ENCODE results near the gene PTGIS. TPM values are rescaled to one million over a fixed set of nuclear protein-coding genes. Genes with fewer than 3 reads are reported as not detected.

Gene PTGIS
- polyA plus RNA-seq, 3 donors: not detected

DNA sequence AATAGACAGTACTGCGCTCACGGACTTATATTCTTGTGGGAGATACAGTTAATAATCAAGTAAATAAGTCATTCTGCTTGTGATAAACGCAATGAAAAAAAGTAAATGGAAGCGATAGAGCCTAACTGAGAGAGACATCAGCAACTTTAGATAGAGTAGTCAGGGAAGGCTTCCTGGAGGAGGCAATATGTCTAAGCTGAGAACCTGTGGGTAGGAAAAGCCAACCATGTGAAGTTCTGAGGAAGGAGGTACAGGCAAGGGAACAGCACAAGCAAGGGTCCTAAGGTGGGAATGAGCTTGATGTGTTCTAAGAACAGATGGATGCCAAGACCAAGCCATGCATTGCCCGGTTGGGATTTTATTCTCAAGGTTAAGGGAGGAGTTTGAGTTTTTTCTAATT, 78.2 kb downstream of the PTGIS start:
- Histone ChIP-seq H3K4me2 (replicated peaks; ENCODE audit: extremely low read depth, low read length, poor library complexity, severe bottlenecking) (no peak overlapping the region), H3K27me3 (ENCODE audit: control insufficient read depth in 2 of 2, insufficient read depth in 2 of 2, low read length in 2 of 2) (peaks cover 31 to 49% of the 10 kb centered on the region in 2 donors), H3K4me3 (replicated peaks in 1 of 3; ENCODE audit: low read depth in 2 of 3, low read length in 3 of 3) (no peak overlapping the region), H3K9me3 (replicated peaks in 1 of 2; ENCODE audit: control insufficient read depth in 1 of 2, insufficient read depth in 1 of 2, low read length in 2 of 2) (no peaks in the 10 kb centered on the region), H3K4me1 (ENCODE audit: control insufficient read depth in 1 of 2, insufficient read depth in 2 of 2, low read length in 2 of 2) (no peaks in the 10 kb centered on the region), H3K36me3 (replicated peaks in 1 of 2; ENCODE audit: control insufficient read depth in 1 of 2, insufficient read depth in 2 of 2, low read length in 2 of 2) (no peaks in the 10 kb centered on the region), H3K9ac (ENCODE audit: insufficient read depth, low read length, poor library complexity, severe bottlenecking) (no peak overlapping the region), H3K79me2 (ENCODE audit: insufficient read depth, low read length) (no peaks in the 10 kb centered on the region), H2AFZ (ENCODE audit: insufficient read depth, low read depth, low read length, poor library complexity, severe bottlenecking) (no peak overlapping the region), H3K27ac (ENCODE audit: low read depth in 1 of 2, low read length in 2 of 2) (no peak overlapping the region), H4K20me1 (ENCODE audit: insufficient read depth, low read length) (no peaks in the 10 kb centered on the region)
- no peak overlapping the region for H3K27ac Mint-ChIP-seq
- DNase-seq: no peak
- H3K4me1 Mint-ChIP-seq: no peaks in the 10 kb centered on the region
- intact Hi-C loops (cut with micrococcal nuclease): no loop called here
- WGBS (ENCODE audit: insufficient coverage): 90% methylated on average over 3 of the region's 5 CpGs
- H3K4me3 Mint-ChIP-seq: no peak overlapping the region
- H3K36me3 Mint-ChIP-seq: no peaks in the 10 kb centered on the region
- TF ChIP-seq, protein P1, sequence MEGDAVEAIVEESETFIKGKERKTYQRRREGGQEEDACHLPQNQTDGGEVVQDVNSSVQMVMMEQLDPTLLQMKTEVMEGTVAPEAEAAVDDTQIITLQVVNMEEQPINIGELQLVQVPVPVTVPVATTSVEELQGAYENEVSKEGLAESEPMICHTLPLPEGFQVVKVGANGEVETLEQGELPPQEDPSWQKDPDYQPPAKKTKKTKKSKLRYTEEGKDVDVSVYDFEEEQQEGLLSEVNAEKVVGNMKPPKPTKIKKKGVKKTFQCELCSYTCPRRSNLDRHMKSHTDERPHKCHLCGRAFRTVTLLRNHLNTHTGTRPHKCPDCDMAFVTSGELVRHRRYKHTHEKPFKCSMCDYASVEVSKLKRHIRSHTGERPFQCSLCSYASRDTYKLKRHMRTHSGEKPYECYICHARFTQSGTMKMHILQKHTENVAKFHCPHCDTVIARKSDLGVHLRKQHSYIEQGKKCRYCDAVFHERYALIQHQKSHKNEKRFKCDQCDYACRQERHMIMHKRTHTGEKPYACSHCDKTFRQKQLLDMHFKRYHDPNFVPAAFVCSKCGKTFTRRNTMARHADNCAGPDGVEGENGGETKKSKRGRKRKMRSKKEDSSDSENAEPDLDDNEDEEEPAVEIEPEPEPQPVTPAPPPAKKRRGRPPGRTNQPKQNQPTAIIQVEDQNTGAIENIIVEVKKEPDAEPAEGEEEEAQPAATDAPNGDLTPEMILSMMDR (IDR thresholded peaks at IDR 0.05): no peak
- H3K9me3 Mint-ChIP-seq: peaks cover 0 to 9% (median 0%) of the 10 kb centered on the region in 7 donors
- H3K27me3 Mint-ChIP-seq (ENCODE audit: low read depth in 3 of 3): peaks cover 30 to 43% (median 40%) of the 10 kb centered on the region in 3 donors

DNA sequence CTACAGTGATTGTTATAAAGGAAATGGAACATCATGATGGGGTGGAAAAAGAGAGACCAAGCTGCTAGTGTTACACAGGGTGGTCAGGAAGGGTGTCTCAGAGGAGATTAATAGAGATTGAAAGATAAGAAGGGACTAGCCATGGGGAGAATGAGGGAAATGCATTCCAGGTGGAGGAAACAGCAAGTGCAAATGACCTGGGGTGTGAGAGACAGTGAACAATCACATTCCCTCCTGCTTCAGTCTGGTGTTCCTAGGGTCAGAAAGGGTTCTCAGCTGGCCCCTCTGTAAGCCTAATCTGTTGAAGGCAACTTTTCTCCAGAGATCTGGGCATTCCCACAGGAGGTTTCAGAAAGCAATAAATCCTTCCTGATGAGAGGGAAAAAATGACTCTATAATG, 81.9 kb downstream of the PTGIS start:
- Histone ChIP-seq H3K36me3 (replicated peaks in 1 of 2; ENCODE audit: control insufficient read depth in 1 of 2, insufficient read depth in 2 of 2, low read length in 2 of 2) (no peaks in the 10 kb centered on the region), H3K27ac (ENCODE audit: low read depth in 1 of 2, low read length in 2 of 2) (no peak overlapping the region), H3K27me3 (ENCODE audit: control insufficient read depth in 2 of 2, insufficient read depth in 2 of 2, low read length in 2 of 2) (peaks cover 59 to 62% of the 10 kb centered on the region in 2 donors), H2AFZ (ENCODE audit: insufficient read depth, low read depth, low read length, poor library complexity, severe bottlenecking) (no peak overlapping the region), H4K20me1 (ENCODE audit: insufficient read depth, low read length) (no peaks in the 10 kb centered on the region), H3K4me1 (ENCODE audit: control insufficient read depth in 1 of 2, insufficient read depth in 2 of 2, low read length in 2 of 2) (no peaks in the 10 kb centered on the region), H3K9me3 (replicated peaks in 1 of 2; ENCODE audit: control insufficient read depth in 1 of 2, insufficient read depth in 1 of 2, low read length in 2 of 2) (no peaks in the 10 kb centered on the region), H3K4me3 (replicated peaks in 1 of 3; ENCODE audit: low read depth in 2 of 3, low read length in 3 of 3) (no peak overlapping the region), H3K9ac (ENCODE audit: insufficient read depth, low read length, poor library complexity, severe bottlenecking) (no peak overlapping the region), H3K4me2 (replicated peaks; ENCODE audit: extremely low read depth, low read length, poor library complexity, severe bottlenecking) (no peak overlapping the region), H3K79me2 (ENCODE audit: insufficient read depth, low read length) (no peaks in the 10 kb centered on the region)
- TF ChIP-seq, protein P1 (IDR thresholded peaks at IDR 0.05): no peak
- peaks cover 0 to 16% (median 4%) of the 10 kb centered on the region in 7 donors for H3K9me3 Mint-ChIP-seq
- H3K27me3 Mint-ChIP-seq (ENCODE audit: low read depth in 3 of 3): peaks cover 51 to 70% (median 60%) of the 10 kb centered on the region in 3 donors
- no peak for DNase-seq
- H3K4me3 Mint-ChIP-seq: peak overlapping the region in 1 of 2 donors; percentile 88
- H3K4me1 Mint-ChIP-seq: peaks cover 4% of the 10 kb centered on the region
- peaks cover 2 to 3% of the 10 kb centered on the region in 2 donors for H3K36me3 Mint-ChIP-seq
- H3K27ac Mint-ChIP-seq: no peak overlapping the region
- intact Hi-C loops (cut with micrococcal nuclease): no loop called here
